Osteocyte (in vitro differentiated cells): ENCODE results near the gene CASP3. TPM values are rescaled to one million over a fixed set of nuclear protein-coding genes. Genes with fewer than 3 reads are reported as not detected.
A peak's percentile ranks its signal among the peaks of the same experiment; 100 is the strongest.

ENCODE experiments used
- DNase-seq: peaks from one replicate; pipeline ENCODE4 v3.0.0; 2021; ENCODE audit warnings: mixed read lengths; ENCODE audit not compliant: unreplicated experiment; ENCODE audit errors: extremely low spot score
- H3K27ac Mint-ChIP-seq: one replicate; pipeline ENCODE4 v1.8.0; 2021; ENCODE audit warnings: mild to moderate bottlenecking, mixed read lengths; ENCODE audit not compliant: unreplicated experiment
- H3K27me3 Mint-ChIP-seq: one replicate; pipeline ENCODE4 v1.8.0; 2021; ENCODE audit warnings: mixed read lengths; ENCODE audit not compliant: unreplicated experiment
- H3K36me3 Mint-ChIP-seq: one replicate; pipeline ENCODE4 v1.8.0; 2021; ENCODE audit warnings: mixed read lengths; ENCODE audit not compliant: unreplicated experiment
- H3K4me1 Mint-ChIP-seq: one replicate; pipeline ENCODE4 v1.8.0; 2021; ENCODE audit warnings: mixed read lengths; ENCODE audit not compliant: unreplicated experiment
- H3K4me3 Mint-ChIP-seq: one replicate; pipeline ENCODE4 v1.8.0; 2021; ENCODE audit warnings: mild to moderate bottlenecking, moderate library complexity, mixed read lengths; ENCODE audit not compliant: unreplicated experiment
- H3K9me3 Mint-ChIP-seq: one replicate; pipeline ENCODE4 v1.8.0; 2021; ENCODE audit warnings: mixed read lengths; ENCODE audit not compliant: unreplicated experiment
- total RNA-seq: library from RNA; stranded (reverse); gene quantifications from 2 replicates; pipeline ENCODE4 v1.2.1, GENCODE V29; 2021
- TF ChIP-seq, protein P1 (sequence below): fragments of 200-600 bp; sonication (generic); IDR thresholded peaks from 2 replicates; pipeline ENCODE4 v1.5.0; 2021; ENCODE audit warnings: antibody characterized with exemption, mild to moderate bottlenecking, moderate library complexity

CASP3 gene
- total RNA-seq, 1 donor from 2014 or later, result 28.2 TPM

DNA sequence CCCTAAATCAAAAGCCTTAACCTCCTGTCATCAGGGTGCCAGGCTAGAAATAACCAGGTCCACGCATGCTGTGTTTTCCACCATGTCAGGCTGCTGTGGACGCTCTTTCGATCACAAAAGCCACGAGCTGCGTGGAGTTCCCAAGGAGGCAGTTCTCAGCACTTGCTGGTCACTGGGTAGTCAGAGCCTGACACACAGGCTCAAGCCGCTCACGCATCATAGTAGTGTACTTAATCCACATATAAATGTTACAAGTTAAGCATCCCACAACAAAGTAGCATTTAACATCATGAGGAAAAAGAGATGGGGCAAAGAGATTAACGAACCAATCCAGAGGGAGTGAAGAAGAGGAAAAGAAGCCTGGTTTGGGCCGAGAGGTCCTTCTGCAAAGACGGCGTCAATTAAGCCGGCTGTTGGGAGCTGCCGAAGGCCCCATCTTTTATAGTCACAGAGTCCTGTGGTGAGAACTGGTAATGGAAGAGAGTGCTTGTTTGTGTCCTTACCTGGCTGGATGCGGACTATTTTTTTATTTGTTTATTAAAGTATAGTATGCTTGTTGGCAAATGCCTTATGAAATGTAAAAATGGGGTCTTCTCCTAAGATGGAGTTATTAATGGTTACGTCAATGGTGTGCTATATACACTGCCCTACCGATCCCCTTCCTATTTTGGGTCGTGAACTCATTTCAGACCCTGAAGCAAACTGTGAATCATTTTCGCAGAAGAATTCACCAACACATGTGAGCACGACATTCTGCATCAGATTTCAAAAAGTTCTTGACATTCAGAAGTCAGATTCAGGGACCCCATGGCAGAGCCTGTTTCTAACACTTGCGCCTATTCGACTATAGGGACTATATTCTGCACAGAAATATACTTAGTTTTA is 966 bp upstream of the CASP3 start:
- no peak for DNase-seq
- TF ChIP-seq, protein P1, sequence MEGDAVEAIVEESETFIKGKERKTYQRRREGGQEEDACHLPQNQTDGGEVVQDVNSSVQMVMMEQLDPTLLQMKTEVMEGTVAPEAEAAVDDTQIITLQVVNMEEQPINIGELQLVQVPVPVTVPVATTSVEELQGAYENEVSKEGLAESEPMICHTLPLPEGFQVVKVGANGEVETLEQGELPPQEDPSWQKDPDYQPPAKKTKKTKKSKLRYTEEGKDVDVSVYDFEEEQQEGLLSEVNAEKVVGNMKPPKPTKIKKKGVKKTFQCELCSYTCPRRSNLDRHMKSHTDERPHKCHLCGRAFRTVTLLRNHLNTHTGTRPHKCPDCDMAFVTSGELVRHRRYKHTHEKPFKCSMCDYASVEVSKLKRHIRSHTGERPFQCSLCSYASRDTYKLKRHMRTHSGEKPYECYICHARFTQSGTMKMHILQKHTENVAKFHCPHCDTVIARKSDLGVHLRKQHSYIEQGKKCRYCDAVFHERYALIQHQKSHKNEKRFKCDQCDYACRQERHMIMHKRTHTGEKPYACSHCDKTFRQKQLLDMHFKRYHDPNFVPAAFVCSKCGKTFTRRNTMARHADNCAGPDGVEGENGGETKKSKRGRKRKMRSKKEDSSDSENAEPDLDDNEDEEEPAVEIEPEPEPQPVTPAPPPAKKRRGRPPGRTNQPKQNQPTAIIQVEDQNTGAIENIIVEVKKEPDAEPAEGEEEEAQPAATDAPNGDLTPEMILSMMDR, result no peak
- H3K27me3 Mint-ChIP-seq, result no peaks in the 10 kb centered on the region
- H3K4me1 Mint-ChIP-seq, result peaks cover 60% of the 10 kb centered on the region
- no peaks in the 10 kb centered on the region for H3K9me3 Mint-ChIP-seq
- H3K27ac Mint-ChIP-seq, result peak overlapping the region; percentile 92
- H3K36me3 Mint-ChIP-seq, result peaks cover under 1% of the 10 kb centered on the region
- peak overlapping the region; percentile 84 for H3K4me3 Mint-ChIP-seq

DNA sequence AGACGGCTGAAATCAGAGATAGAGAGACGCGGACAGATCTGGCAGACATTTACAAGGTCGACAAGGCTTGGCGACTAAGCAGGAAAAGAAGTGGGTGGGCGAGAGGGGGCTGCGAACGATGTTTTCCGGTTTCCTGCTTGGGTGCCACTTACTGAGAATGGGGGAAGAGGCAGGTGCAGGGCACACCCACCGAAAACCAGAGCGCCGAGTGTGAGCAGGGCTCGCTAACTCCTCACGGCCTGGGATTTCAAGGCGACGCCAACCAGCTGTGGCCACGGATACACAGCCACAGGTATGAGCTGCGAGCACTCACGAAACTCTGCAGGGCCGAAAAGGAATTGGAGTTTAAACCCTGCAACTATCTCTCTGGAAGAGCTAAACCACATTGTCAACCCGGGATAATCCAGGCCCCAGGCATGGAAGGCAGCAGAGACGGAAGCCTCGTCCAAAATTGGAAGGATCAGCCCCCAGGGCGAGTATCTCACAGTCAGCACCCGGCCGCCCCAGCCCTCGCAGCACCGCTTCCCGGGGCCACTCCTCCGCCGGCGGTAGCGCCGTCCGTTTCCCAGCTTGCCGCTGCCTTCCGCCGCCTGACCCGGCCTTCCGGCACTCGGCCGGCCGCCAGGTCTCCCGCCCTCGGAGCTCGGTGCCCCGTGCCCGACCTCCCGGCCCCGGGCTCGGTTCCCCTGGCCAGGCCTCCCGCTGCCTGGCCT is 778 bp downstream of the CASP3 start:
- TF ChIP-seq, protein P1, result no peak

DNA sequence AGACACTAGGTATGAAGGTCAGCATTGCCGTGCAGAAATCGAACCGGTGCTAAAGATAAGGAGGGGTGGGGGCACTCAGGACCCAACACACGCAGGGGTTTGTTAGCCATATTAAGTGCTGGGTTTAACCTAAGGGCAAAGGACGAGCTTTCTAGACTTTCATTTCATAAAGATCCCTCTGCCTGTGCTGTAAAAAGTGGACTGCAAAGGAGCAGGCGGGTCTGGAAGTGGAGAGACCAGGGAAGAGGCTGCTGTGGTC is 1.3 kb downstream of the CASP3 start:
- Mint-ChIP-seq H3K4me3 (peak overlapping the region; percentile 86), H3K9me3 (no peaks in the 10 kb centered on the region), H3K4me1 (peaks cover 68% of the 10 kb centered on the region), H3K36me3 (peaks cover 2% of the 10 kb centered on the region), H3K27ac (peak overlapping the region; percentile 89), H3K27me3 (no peaks in the 10 kb centered on the region)
- TF ChIP-seq, protein P1, result no peak
- no peak for DNase-seq

More for the DNA sequence above, 778 bp downstream of the CASP3 start:
- H3K27ac Mint-ChIP-seq, result peak overlapping the region; percentile 89
- peak overlapping the region; percentile 86 for H3K4me3 Mint-ChIP-seq
- H3K36me3 Mint-ChIP-seq, result peaks cover 2% of the 10 kb centered on the region
- DNase-seq, result no peak
- no peaks in the 10 kb centered on the region for H3K9me3 Mint-ChIP-seq
- no peaks in the 10 kb centered on the region for H3K27me3 Mint-ChIP-seq
- peaks cover 69% of the 10 kb centered on the region for H3K4me1 Mint-ChIP-seq

DNA sequence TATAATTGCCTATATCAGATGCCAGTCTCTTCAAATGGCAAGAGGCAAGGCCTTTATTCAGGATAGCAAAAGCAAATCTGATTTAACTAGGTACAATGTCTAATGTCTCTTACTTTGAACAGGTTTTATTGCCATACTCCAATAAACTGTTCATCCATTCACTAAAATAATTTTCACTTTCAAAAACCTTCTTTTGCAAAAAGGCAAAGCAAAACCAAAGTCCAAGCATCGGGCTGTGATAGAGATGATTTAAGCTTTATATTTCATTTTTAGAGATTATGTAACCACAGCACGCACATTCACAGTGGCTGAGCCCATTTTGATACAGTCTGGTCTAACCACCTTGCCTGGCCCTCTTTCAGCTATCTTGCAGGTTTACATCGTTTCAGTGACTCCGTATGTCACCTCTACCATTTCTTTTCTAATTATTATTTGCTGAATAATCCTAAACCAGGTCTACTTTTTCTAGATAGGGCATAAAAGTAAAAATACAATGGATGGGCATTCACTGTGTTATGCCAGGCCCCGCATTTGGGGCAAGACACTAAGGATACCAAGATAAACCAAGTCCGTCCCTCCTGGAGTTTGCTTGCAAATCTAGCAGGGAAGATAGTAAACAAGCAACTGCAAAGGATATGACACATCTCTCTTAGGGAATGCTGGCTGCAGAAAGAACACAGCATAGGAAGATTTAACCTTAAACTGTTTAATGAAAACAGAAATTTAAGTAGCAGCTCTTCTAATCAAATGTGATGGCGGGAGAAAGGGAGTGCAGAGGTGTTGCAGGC is 1.8 kb downstream of the CASP3 start:
- Mint-ChIP-seq H3K4me3 (peak overlapping the region; percentile 86), H3K36me3 (peaks cover 3% of the 10 kb centered on the region), H3K27me3 (no peaks in the 10 kb centered on the region), H3K9me3 (no peaks in the 10 kb centered on the region), H3K4me1 (peaks cover 68% of the 10 kb centered on the region), H3K27ac (peak overlapping the region; percentile 89)
- no peak for DNase-seq
- TF ChIP-seq, protein P1, result no peak
